CD14-positive monocyte (primary cell): ENCODE data around the gene UACA. TPM values are rescaled to one million over a fixed set of nuclear protein-coding genes. Genes with fewer than 3 reads are reported as not detected.
"Not testable (repeated sequence)": the region's sequence is repeated elsewhere in the genome, so short reads cannot be mapped to it uniquely, and the experiment has no call there.

Source experiments
- DNase-seq, 3 donors: peaks; one replicate each; pipeline ENCODE4 v3.0.0-alpha.2; 2011 to 2022
- H2AFZ ChIP-seq: 2 replicates; pipeline ENCODE4 v1.6.0; 2012; ENCODE audit warnings: mild to moderate bottlenecking, low read depth, low read length, inconsistent platforms; ENCODE audit not compliant: insufficient read depth, poor library complexity, severe bottlenecking
- H3K27ac ChIP-seq, 2 donors: 1 replicate in 1 of 2; 2 replicates in 1 of 2; pipeline ENCODE4 v1.5.1; 2012 to 2013; ENCODE audit warnings: low read length in 2 of 2, control low read depth in 1 of 2, inconsistent platforms in 1 of 2, low read depth in 1 of 2, mild to moderate bottlenecking in 1 of 2
- H3K27me3 ChIP-seq, 2 donors: one replicate each; pipeline versions ENCODE4 v1.6.0 to v1.6.1; 2011 to 2013; ENCODE audit warnings: low read length in 2 of 2; ENCODE audit not compliant: control insufficient read depth in 2 of 2, insufficient read depth in 2 of 2
- H3K36me3 ChIP-seq, 2 donors: replicated peaks in 1 of 2; 1 replicate in 1 of 2; 2 replicates in 1 of 2; pipeline versions ENCODE4 v1.5.1 to v1.6.1; 2012 to 2013; ENCODE audit warnings: low read length in 2 of 2, control low read depth in 1 of 2, inconsistent platforms in 1 of 2, mild to moderate bottlenecking in 1 of 2; ENCODE audit not compliant: insufficient read depth in 2 of 2, control insufficient read depth in 1 of 2
- H3K4me1 ChIP-seq, 2 donors: 1 replicate in 1 of 2; 2 replicates in 1 of 2; pipeline versions ENCODE4 v1.5.1 to v1.6.1; 2012 to 2013; ENCODE audit warnings: low read length in 2 of 2, control low read depth in 1 of 2, inconsistent platforms in 1 of 2, mild to moderate bottlenecking in 1 of 2, moderate library complexity in 1 of 2; ENCODE audit not compliant: insufficient read depth in 2 of 2, control insufficient read depth in 1 of 2
- H3K4me2 ChIP-seq: replicated peaks from 2 replicates; pipeline ENCODE3; 2012; ENCODE audit warnings: low read length, moderate library complexity, mild to moderate bottlenecking; ENCODE audit not compliant: poor library complexity, severe bottlenecking; ENCODE audit errors: extremely low read depth
- H3K4me3 ChIP-seq, 3 experiments: fragments of 200-600 bp in 1 of 3; sonication (generic) in 1 of 3; replicated peaks in 1 of 3; 1 replicate in 2 of 3; 2 replicates in 1 of 3; pipeline ENCODE4 v1.5.1; 2011 to 2013; ENCODE audit warnings: low read length in 3 of 3, mild to moderate bottlenecking in 3 of 3, control low read depth in 2 of 3, low read depth in 2 of 3, inconsistent platforms in 1 of 3, moderate library complexity in 1 of 3
- H3K79me2 ChIP-seq: 2 replicates; pipeline ENCODE4 v1.6.0; 2012; ENCODE audit warnings: mild to moderate bottlenecking, control low read depth, inconsistent platforms, low read length, moderate library complexity; ENCODE audit not compliant: insufficient read depth
- H3K9ac ChIP-seq: 2 replicates; pipeline ENCODE4 v1.6.0; 2017; ENCODE audit warnings: low read length, mild to moderate bottlenecking; ENCODE audit not compliant: insufficient read depth, poor library complexity, severe bottlenecking
- H3K9me3 ChIP-seq, 2 donors: replicated peaks in 1 of 2; 1 replicate in 1 of 2; 2 replicates in 1 of 2; pipeline versions ENCODE4 v1.5.1 to v1.6.1; 2012 to 2013; ENCODE audit warnings: low read length in 2 of 2, control low read depth in 1 of 2; ENCODE audit not compliant: control insufficient read depth in 1 of 2, insufficient read depth in 1 of 2
- H4K20me1 ChIP-seq: 2 replicates; pipeline ENCODE4 v1.6.0; 2012; ENCODE audit warnings: mild to moderate bottlenecking, low read length, control low read depth, moderate library complexity; ENCODE audit not compliant: insufficient read depth
- H3K27ac Mint-ChIP-seq, 7 donors: one replicate each; pipeline ENCODE4 v1.8.0; 2020; ENCODE audit warnings: mild to moderate bottlenecking in 7 of 7, mixed read lengths in 7 of 7, moderate library complexity in 6 of 7, inconsistent platforms in 2 of 7
- H3K27me3 Mint-ChIP-seq, 3 donors: one replicate each; pipeline ENCODE4 v1.8.0; 2021 to 2022; ENCODE audit warnings: low read depth in 3 of 3, mild to moderate bottlenecking in 3 of 3, mixed read lengths in 3 of 3, moderate library complexity in 3 of 3, inconsistent platforms in 1 of 3
- H3K36me3 Mint-ChIP-seq, 2 donors: one replicate each; pipeline ENCODE4 v1.8.0; 2020; ENCODE audit warnings: mixed read lengths in 2 of 2, inconsistent platforms in 1 of 2, mild to moderate bottlenecking in 1 of 2
- H3K4me1 Mint-ChIP-seq: one replicate; pipeline ENCODE4 v1.8.0; 2020; ENCODE audit warnings: mild to moderate bottlenecking, mixed read lengths
- H3K4me3 Mint-ChIP-seq, 2 donors: one replicate each; pipeline ENCODE4 v1.8.0; 2020; ENCODE audit warnings: mild to moderate bottlenecking in 2 of 2, mixed read lengths in 2 of 2, moderate library complexity in 1 of 2
- H3K9me3 Mint-ChIP-seq, 7 donors: one replicate each; pipeline ENCODE4 v1.8.0; 2020 to 2022; ENCODE audit warnings: mixed read lengths in 7 of 7, mild to moderate bottlenecking in 6 of 7, moderate library complexity in 6 of 7, inconsistent platforms in 2 of 7
- WGBS: methylation state at CpG from one replicate; pipeline ENCODE4 v1.1.5; 2013; ENCODE audit warnings: missing lambda C conversion rate; ENCODE audit not compliant: insufficient coverage; 5-methylcytosine and 5-hydroxymethylcytosine counted together
- intact Hi-C, 2 donors: fragments of 100-400 bp; cut with micrococcal nuclease; formaldehyde crosslinking; loops; one replicate each; pipeline versions ENCODE4 v1.15.0 to v1.15.1; 2023
- polyA plus RNA-seq, 3 donors: library from polyadenylated mRNA; depleted of rRNA in 1 of 3; unstranded in 2 of 3; stranded (reverse) in 1 of 3; fragments of 300-500 nt in 2 of 3; fragments of >200 nt in 1 of 3; fragmentation: Illumina TruSeq in 2 of 3; gene quantifications; 1 replicate in 2 of 3; 2 replicates in 1 of 3; pipeline ENCODE4 v1.2.3, GENCODE V29; 2012 to 2021
- TF ChIP-seq, protein P1 (sequence below): fragments of 200-600 bp; IDR thresholded peaks from one replicate; pipeline ENCODE4 v1.8.0; 2022; ENCODE audit warnings: antibody characterized with exemption, mild to moderate bottlenecking

The UACA gene
- polyA plus RNA-seq, 3 donors = 1.7 to 3.1 (median 2.4) TPM

GRCh38 chr15:70617076-70617910 is 146.1 kb downstream of the UACA start:
- Mint-ChIP-seq H3K9me3 (peaks cover 0 to 11% (median 6%) of the 10 kb centered on the region in 7 donors), H3K27me3 (peaks cover 0 to 4% (median 2%) of the 10 kb centered on the region in 3 donors), H3K36me3 (no peaks in the 10 kb centered on the region), H3K4me3 (no peak overlapping the region), H3K27ac (no peak overlapping the region), H3K4me1 (no peaks in the 10 kb centered on the region)
- no peak overlapping the region for H3K9ac ChIP-seq
- no peak overlapping the region for H3K4me2 ChIP-seq
- intact Hi-C loops = no loop called here
- no peak overlapping the region for H3K27ac ChIP-seq
- no peak for DNase-seq
- H3K4me3 ChIP-seq = no peak overlapping the region
- WGBS = no CpG with 5 or more reads among the region's 4 CpGs
- H3K79me2 ChIP-seq = no peaks in the 10 kb centered on the region
- no peaks in the 10 kb centered on the region for H4K20me1 ChIP-seq
- H2AFZ ChIP-seq = no peak overlapping the region
- H3K36me3 ChIP-seq = no peaks in the 10 kb centered on the region
- H3K4me1 ChIP-seq = no peaks in the 10 kb centered on the region
- H3K9me3 ChIP-seq = peaks cover 0 to 5% of the 10 kb centered on the region in 2 donors
- H3K27me3 ChIP-seq = no peaks in the 10 kb centered on the region
- TF ChIP-seq, protein P1, sequence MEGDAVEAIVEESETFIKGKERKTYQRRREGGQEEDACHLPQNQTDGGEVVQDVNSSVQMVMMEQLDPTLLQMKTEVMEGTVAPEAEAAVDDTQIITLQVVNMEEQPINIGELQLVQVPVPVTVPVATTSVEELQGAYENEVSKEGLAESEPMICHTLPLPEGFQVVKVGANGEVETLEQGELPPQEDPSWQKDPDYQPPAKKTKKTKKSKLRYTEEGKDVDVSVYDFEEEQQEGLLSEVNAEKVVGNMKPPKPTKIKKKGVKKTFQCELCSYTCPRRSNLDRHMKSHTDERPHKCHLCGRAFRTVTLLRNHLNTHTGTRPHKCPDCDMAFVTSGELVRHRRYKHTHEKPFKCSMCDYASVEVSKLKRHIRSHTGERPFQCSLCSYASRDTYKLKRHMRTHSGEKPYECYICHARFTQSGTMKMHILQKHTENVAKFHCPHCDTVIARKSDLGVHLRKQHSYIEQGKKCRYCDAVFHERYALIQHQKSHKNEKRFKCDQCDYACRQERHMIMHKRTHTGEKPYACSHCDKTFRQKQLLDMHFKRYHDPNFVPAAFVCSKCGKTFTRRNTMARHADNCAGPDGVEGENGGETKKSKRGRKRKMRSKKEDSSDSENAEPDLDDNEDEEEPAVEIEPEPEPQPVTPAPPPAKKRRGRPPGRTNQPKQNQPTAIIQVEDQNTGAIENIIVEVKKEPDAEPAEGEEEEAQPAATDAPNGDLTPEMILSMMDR = no peak

DNA sequence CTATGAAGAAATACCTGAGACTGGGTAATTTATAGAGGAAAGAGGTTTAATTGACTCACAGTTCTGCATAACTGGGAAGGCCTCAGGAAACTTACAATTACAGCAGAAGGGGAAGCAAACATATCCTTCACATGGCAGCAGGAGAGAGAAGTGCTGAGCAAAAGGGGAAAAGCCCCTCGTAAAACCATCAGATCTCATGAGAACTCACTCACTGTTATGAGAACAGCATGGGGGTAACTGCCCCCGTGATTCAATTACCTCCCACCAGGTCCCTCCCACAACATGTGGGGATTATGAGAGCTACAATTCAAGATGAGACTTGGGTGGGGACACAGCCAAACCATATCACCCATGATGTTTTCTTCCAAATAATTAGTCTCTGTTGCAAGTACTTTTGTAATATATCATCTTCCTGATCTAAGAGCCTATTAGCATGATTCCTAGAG is 147.0 kb downstream of the UACA start:
- H3K4me3 ChIP-seq, H3K4me1 ChIP-seq, H3K79me2 ChIP-seq, H3K27me3 Mint-ChIP-seq, H3K36me3 Mint-ChIP-seq, H3K9me3 ChIP-seq, H3K4me3 Mint-ChIP-seq, intact Hi-C loops, DNase-seq, H2AFZ ChIP-seq, H3K27ac Mint-ChIP-seq, H3K27me3 ChIP-seq, H4K20me1 ChIP-seq, H3K36me3 ChIP-seq, H3K4me1 Mint-ChIP-seq, H3K9me3 Mint-ChIP-seq, H3K9ac ChIP-seq, H3K27ac ChIP-seq, H3K4me2 ChIP-seq: not testable (repeated sequence)
- no CpG with 5 or more reads among the region's 2 CpGs for WGBS
